Retinal pigment epithelial cell (primary cell): Measurements from ENCODE around the gene STX1B.

Experiments
- DNase-seq: peaks from one replicate; pipeline ENCODE4 v3.0.0-alpha.2; 2010; ENCODE audit warnings: low read depth
- H3K4me3 ChIP-seq: 2 replicates; pipeline ENCODE4 v1.5.1; 2011; ENCODE audit warnings: mild to moderate bottlenecking, low read length, control low read depth, moderate library complexity
- CTCF ChIP-seq: conservative IDR thresholded peaks from 2 replicates; pipeline ENCODE4 v1.5.1; 2011; ENCODE audit warnings: low read depth, low read length, control low read depth, inconsistent platforms

The STX1B gene

GRCh38 chr16:30979170-30980022 is 31.0 kb downstream of the STX1B start:
- TF ChIP-seq CTCF, result no peak
- H3K4me3 ChIP-seq, result no peak overlapping the region
- no peak for DNase-seq

GRCh38 chr16:30977502-30977901 is 32.9 kb downstream of the STX1B start:
- H3K4me3 ChIP-seq, result no peak overlapping the region
- no peak for DNase-seq
- TF ChIP-seq CTCF, result peak; percentile 54

- TF ChIP-seq CTCF, result no peak
- no peak overlapping the region for H3K4me3 ChIP-seq
- DNase-seq, result no peak
These were observed 34.0 kb downstream of the STX1B start for GRCh38 chr16:30976486-30976885.

GRCh38 chr16:30974348-30974747 is 36.1 kb downstream of the STX1B start:
- DNase-seq, result no peak
- no peak overlapping the region for H3K4me3 ChIP-seq
- no peak for TF ChIP-seq CTCF

- H3K4me3 ChIP-seq, result no peak overlapping the region
- no peak for DNase-seq
- TF ChIP-seq CTCF, result peak; percentile 22
These were observed 37.6 kb downstream of the STX1B start for GRCh38 chr16:30972872-30973271.

GRCh38 chr16:30971298-30971697 is 39.1 kb downstream of the STX1B start:
- no peak for DNase-seq
- TF ChIP-seq CTCF, result no peak
- H3K4me3 ChIP-seq, result no peak overlapping the region

GRCh38 chr16:30969246-30969842 is 41.1 kb downstream of the STX1B start:
- no peak for DNase-seq
- H3K4me3 ChIP-seq, result no peak overlapping the region
- TF ChIP-seq CTCF, result no peak
